Stimulated activated CD4-positive, alpha-beta T cell treated with anti-CD3 and anti-CD28 coated beads, Interleukin-2, amount 100 ng/mL, for 24 hours (primary cell): ENCODE results near the gene PDK2.

Source experiments
- DNase-seq, 2 donors: peaks; one replicate each; pipeline ENCODE4 v3.0.0-alpha.2; 2020

PDK2 gene

DNA sequence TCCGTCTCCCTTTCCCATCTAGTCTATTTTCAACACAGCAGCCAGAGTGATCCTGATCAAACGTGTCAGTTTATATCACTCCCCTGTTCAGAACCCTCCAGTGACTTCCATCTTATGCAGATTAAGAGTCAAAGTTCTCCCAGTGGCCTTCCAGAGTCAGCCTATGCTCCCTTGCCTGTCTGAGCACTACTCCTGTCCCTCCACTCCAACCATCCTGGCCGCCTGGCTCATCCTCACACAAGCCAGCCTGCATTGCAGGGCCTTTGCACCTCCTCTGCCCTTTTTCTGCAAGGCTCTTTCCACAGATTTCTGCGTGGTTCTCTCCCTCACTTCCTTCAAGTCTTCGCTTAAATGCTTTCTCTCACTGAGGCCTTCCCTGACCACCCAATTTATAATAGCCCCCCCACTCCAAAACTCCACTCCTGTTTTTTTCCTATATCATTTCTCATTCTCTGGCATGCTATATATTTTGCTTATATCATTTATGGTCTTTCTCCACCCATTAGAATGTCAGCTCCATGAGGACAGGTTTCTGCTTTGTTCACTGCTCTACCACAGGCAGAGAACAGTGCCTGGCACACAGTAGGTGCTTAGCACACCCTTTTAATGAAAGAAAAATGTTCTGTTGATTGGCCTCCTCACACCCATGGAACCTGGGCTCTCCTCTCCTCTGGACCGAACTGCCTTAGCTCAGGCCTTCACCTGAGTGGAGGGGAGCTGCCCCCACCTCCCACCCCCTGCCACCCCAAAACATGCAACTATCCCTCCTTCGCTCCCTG is 25.5 kb downstream of the PDK2 start:
- no peak for DNase-seq

DNA sequence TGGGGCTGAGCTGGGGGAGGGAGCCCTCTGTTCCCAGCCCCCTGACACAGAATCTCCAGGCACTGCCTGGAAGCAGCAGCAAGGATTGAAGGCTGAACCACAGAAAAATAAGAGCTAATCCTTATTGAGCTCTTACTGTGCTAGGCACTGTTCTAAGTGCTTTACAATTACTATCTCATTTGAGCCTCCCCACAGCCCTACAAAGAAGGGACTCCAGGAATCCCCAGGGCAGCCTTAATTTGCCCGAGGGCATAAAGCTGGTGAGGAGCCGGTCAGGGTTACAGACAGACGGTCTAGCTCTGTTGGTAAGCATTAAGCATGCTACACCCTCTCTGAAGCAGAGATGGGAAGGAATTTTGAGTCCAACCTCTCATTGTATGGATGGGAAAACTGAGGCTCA is 27.8 kb downstream of the PDK2 start:
- DNase-seq = no peak

DNA sequence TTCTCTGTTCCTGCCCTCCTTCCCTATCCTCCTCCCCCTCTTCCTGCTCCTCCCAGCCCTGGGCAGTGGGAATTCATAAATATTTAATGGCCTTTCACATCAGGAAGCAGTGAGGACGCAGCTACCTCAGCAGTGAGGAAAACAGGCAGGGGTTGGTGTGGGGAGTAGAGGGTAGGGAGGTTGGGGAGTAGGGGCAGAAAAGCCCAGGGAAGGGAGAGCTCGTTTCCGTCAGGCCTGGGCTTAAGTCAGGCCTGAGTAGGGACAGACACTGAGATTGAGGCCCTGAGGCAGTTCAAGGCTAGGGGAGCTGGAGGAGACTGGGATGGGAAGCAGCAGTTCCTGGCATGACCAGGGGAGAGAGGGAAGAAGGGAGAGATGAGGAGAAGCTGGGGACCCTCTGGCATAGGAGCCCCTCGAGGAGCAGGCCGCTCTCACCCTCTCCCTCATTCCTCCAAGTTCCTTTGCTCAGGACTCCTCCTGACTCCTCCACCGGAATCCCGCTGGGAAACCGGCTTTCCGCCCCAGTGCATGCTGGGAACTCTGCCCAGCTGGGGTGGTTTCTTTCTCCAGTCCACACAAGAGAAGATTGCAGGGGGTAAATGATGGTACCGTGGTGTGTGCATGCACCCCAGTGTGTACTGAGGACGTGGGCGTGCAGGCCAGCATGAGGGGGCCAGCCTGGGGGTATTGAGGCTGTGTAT is 28.6 kb downstream of the PDK2 start:
- no peak for DNase-seq

- no peak for DNase-seq
These were observed 30.4 kb downstream of the PDK2 start for GRCh38 chr17:50125420-50125997.

GRCh38 chr17:50127697-50128361 is 32.7 kb downstream of the PDK2 start:
- no peak for DNase-seq

- DNase-seq = no peak
These were observed 33.5 kb downstream of the PDK2 start for GRCh38 chr17:50128441-50129352.

DNA sequence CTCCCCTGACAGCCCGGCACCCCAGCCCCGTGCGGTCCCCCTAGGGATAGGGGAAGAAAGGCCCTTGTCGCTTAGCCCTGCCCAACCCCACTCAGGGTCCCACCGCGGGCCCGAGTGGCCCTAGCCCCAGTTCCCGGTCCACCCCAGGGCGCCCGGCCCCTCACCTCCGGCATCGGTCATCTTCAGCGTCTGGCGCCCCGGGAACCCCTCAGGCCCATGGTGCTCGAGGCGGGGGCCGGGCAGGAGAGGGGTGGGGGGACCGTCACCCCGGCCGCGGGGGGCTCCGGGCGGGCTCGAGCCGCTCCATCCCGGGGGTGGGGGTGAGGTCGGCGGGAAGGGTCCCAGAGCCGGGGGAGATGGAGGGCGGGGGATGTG is 34.2 kb downstream of the PDK2 start:
- DNase-seq = no peak

DNA sequence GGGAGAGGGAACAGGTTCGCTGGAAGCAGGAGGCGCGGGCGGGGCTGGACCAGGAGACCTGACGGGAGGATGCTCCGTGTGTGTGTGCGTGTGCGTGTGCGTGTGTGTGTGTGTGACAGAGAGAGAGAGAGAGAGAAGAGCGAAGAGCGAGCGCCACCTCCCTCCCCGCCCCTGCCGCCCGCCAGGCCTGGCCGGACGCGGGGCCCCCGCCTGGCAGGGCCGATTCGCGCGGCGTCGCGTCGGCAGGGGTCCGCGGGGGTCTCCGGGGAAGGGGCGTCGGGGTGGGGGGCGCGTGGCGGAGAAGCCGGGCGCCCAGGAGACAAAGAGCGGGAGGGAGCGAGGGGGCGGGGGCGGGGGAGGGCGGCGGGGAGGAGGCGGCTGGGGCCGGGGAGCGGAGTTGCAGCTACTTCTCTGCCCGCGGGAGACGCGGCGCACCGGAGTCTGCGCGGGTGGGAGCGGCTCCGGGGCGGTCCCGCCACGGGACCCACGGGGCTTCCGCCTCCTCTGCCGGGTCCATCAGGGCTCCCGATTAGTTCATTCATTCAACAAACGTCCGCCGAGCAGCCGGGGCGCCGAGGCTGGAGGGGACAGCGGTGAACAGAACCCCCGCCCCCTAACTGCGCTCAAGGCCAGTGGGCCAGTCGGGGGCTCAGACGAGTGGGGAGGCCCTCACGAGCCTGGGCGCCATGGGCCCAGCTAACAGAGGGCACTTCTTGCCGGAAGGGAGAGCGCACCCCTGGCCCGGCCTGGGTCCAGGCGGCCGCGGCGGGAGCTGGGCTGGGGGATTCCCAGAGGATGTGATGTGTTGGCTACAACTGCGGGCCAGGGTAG is 34.8 kb downstream of the PDK2 start, which contains the start of gene SAMD14:
SAMD14 (minus strand) TSS at position 433 of the 831 bp plus-strand sequence. CDS start 5,201 bp downstream, outside the sequence.
- peak; percentile 40 to 41 for DNase-seq

DNA sequence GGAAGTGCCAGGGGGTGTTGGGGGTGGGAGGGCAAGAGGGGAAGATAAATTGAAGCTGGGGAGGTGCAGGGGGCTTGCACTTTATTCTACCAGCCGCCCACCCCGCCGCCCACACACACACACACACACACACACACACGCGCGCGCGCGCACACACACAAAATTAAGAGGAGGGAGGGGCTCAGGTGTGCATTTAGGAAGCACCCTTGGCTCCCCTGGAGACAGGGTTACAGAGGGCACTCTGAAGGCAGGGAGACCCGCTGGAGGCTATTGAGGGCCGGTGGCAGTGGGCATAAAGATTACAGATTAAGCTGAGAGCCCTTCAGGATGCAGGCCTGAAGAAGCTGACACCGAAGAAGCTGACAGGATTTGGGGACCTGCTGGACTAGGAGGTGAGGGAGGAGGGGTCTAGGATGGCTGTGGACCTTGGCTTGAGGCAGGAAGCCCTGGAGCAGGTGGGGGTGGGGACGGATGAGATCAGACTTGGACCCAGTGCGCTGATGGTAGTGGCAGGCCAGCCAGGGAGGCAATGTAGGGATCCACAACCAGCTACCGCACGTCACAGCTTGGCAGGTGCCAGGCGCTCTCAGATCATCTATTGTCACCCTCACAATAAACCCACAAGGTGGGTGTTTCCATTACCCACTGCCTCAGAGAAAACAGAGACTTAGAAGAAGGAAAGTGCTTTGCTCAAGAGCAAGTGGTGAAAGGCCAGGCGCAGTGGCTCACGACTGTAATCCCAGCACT is 35.6 kb downstream of the PDK2 start:
- no peak for DNase-seq

GRCh38 chr17:50132104-50132794 is 37.1 kb downstream of the PDK2 start:
- no peak for DNase-seq

- no peak for DNase-seq
These were observed 38.0 kb downstream of the PDK2 start for GRCh38 chr17:50133028-50133768.

GRCh38 chr17:50133769-50134099 is 38.6 kb downstream of the PDK2 start:
- no peak for DNase-seq

DNA sequence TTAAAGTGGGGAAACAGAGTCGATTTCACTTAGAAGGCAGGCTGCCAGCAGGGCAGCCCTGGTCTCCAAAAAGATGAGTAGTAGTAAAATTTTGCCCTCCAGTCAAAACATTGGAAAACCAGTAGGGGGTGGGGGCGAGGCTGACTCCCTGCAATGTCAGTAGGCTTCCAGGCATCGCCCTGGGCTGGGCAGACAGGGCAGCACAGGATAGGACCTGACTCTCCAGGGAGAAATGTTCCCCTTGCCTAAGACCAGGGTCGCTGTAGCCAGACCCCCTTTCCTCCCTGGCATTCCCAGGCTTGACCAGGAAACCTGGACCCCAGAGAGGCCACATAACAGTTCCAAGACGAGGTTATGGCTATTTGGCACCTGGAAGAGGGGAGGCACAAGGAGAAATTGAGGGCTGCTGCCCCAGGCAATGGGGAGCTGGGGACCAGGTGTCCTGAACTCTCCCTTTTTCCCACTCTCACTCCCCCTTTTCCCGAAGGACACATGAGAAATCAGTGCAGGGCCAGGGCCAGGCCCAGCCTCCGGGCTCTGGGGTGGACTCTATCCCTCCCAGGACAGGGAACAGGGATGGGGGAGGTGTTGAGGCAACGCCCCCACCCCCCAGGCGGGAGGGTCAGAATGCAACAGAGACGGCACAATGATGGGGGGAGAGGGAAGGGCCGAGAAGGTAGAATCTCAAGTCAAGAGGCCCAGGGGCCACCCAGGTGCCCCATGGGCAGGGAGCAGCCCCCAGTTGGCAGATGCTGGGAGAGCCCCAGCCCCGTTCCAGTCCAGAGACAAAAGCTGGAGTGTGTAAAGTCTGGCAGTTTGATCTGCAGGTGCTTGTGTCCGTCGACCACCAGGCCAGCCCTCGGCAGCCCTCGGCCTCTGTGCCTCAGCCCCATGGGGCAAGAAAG is 39.3 kb downstream of the PDK2 start:
- no peak for DNase-seq

DNA sequence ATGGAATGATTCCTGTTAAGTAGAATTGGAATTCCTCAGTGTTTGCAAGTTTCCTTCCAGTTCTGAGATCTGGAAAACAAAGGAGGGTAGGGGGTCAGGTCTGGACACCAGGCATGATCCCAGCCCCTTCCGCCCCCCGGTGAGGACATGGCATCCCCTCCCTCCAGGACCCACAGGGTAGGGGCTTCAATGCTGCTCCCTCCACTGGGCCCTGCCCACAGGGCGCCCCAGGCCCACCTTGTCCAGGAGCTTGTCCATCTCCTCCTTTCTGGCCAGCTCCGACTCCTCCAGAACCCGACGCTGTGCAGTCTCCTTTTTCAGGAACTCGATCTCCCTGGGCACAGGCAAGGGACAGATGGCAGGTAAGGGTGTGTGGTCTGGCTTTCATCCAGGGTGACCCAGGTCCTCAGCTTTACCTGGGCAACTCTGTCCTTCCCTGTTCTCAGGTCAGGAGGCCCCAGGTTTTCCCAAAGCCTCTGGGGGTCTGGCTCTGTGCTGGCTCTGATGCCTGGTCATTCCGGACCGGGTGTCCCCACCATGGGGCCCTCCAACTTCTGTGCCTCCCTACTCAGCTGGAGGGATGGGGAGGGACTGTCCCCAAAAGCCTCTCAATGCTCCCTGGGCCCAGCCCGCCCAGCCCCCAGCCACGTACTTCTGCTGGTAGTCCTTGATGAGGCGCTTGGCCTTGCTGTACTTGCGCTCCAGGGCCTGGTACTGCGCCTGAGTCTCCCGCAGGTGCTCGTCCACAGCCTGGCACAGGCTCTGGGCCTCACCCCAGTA is 40.4 kb downstream of the PDK2 start:
- DNase-seq = no peak

DNA sequence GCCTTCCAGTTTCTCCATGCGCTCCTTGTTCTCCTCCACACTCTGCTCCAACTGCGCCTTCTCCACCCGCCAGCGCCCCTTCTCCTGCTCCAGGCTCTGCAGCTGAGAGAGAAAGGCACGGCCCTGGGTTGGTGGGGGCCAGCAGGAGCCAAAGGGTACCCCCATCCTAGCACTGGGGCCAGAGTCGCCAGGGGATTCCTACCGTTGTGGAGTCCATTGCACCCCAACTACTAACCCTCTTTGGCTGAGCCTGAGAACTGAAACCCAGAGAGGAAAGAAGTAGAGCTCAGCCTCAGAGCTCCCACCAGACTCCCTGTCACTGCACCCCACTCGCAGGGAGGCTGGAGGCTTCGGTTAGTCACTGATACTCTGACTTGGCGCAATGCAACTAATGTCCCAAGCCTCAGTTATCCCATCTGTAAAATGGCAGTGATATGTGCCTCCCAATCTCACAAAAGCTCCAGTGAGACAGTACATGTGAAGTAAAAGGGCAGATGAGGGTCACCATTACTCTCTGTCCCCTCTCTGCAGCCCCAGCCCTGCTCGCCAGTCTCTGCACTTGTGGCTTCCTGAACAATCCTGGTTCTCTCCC is 41.0 kb downstream of the PDK2 start:
- no peak for DNase-seq

DNA sequence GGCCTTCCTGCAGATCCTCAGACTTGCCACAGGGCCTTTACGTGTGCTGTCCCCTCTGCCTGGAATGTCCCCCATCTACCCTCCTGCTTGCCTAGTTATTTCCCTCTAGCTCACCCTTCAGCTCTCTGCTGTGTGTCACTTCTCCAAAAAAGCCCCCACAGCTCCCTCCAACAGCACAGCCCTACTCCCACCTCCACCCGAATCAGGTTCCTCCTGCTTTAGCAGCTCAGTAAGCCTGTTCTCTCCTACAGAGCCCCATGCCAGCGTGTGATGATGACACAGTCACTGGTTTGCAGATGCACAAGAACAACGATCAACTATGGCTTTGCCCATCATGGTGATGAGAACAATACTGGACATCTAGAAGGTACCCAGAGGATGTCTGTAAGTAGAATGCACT is 41.9 kb downstream of the PDK2 start:
- DNase-seq = no peak

- DNase-seq = no peak
These were observed 44.1 kb downstream of the PDK2 start for GRCh38 chr17:50139185-50139783.
